GM19240 (cell line): Measurements from ENCODE around the gene IL3RA.
"Not testable (repeated sequence)": the region's sequence is repeated elsewhere in the genome, so short reads cannot be mapped to it uniquely, and the experiment has no call there.

Source experiments
- DNase-seq: peaks from one replicate; pipeline ENCODE4 v3.0.0; 2011; ENCODE audit warnings: low spot score; ENCODE audit not compliant: insufficient read length

Gene IL3RA

GRCh38 chrX:1336331-1336943 is at the start of gene IL3RA:
Gene IL3RA, plus strand, starts transcription at chrX:1336785. Its CDS starts 4,981 bp downstream, at chrX:1341766.
- DNase-seq = no peak

- DNase-seq = no peak
Observed at GRCh38 chrX:1289535-1289934, 47.0 kb upstream of the IL3RA start.

GRCh38 chrX:1291110-1291740 is 45.4 kb upstream of the IL3RA start:
- no peak for DNase-seq

GRCh38 chrX:1292575-1293290 is 43.9 kb upstream of the IL3RA start:
- no peak for DNase-seq

- DNase-seq = no peak
Observed at GRCh38 chrX:1294301-1295067, 42.1 kb upstream of the IL3RA start.

- DNase-seq = no peak
Observed at GRCh38 chrX:1295550-1295949, 41.0 kb upstream of the IL3RA start.

- not testable (repeated sequence) for DNase-seq
Observed at GRCh38 chrX:1297591-1297990, 39.0 kb upstream of the IL3RA start.

- DNase-seq = no peak
Observed at GRCh38 chrX:1300449-1300848, 36.1 kb upstream of the IL3RA start.

GRCh38 chrX:1305411-1305810 is 31.2 kb upstream of the IL3RA start:
- no peak for DNase-seq

GRCh38 chrX:1306909-1307625 is 29.5 kb upstream of the IL3RA start:
- DNase-seq = no peak

GRCh38 chrX:1307626-1308340 is 28.8 kb upstream of the IL3RA start:
- no peak for DNase-seq

GRCh38 chrX:1308476-1308875 is 28.1 kb upstream of the IL3RA start:
- DNase-seq = no peak

- DNase-seq = not testable (repeated sequence)
Observed at GRCh38 chrX:1308917-1309316, 27.7 kb upstream of the IL3RA start.

- no peak for DNase-seq
Observed at GRCh38 chrX:1313788-1314187, 22.8 kb upstream of the IL3RA start.

- DNase-seq = no peak
Observed at GRCh38 chrX:1316527-1316926, 20.1 kb upstream of the IL3RA start.

GRCh38 chrX:1321674-1322073 is 14.9 kb upstream of the IL3RA start:
- DNase-seq = no peak

GRCh38 chrX:1322393-1322792 is 14.2 kb upstream of the IL3RA start:
- no peak for DNase-seq

GRCh38 chrX:1323315-1323714 is 13.3 kb upstream of the IL3RA start:
- no peak for DNase-seq

GRCh38 chrX:1325515-1326116 is 11.0 kb upstream of the IL3RA start:
- no peak for DNase-seq

GRCh38 chrX:1327651-1328304 is 8.8 kb upstream of the IL3RA start:
- no peak for DNase-seq
